OCI-LY3 (cell line): ENCODE measurements around the gene H2BW1.

Experiments used
- CTCF ChIP-seq: fragments of 200-600, 300-600 bp; sonication (generic); IDR thresholded peaks from 2 replicates; pipeline ENCODE4 v1.5.1; 2014; ENCODE audit warnings: antibody characterized with exemption, low read length, low read depth
- EZH2phosphoT487 ChIP-seq: fragments of 200-600 bp; shearing (Covaris generic); IDR thresholded peaks from 2 replicates; pipeline ENCODE4 v1.6.1; 2018; ENCODE audit warnings: antibody characterized with exemption, mixed run types, low read depth

GRCh38 chrX:104047171-104047570 is 33.7 kb upstream of the H2BW1 start:
- TF ChIP-seq CTCF (no peak), EZH2phosphoT487 (no peak)
